ENCODE results near the gene TMEM154. TPM values are rescaled to one million over a fixed set of nuclear protein-coding genes. Genes with fewer than 3 reads are reported as not detected.

The TMEM154 gene
- total RNA-seq, 5 donors from 2014 or later (not counting 1 experiment from before 2014, with no cell fraction given), result 19.3 to 28.5 (median 24.6) TPM

DNA sequence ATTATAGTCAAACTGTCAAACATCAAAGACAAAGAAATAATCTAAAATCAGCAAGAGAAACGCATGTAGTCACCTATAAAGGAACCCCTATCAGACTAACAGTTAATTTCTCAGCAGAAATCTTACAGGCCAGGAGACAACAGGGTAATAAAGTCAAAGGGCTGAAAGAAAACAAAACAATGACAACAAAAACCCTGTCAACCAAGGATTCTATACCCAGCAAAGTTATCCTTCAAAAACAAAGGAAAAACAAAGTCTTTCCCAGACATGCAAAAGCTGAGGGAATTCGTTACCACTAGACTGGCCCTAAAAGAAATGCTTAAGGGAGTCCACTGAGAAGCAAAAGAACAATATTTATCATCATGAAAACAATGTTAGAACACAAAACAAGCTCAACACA lies 22.1 kb downstream of the TMEM154 start:
- CTCF ChIA-PET, result interaction anchor here (0.6 to 1.9 kb wide), 3 partner anchors 12 to 156 kb away, joined by 3 to 5 read pairs (median 4); no protein-coding TSS in a partner anchor
- Mint-ChIP-seq H3K27ac (no peak overlapping the region), H3K4me3 (no peak overlapping the region), H3K9me3 (peaks cover 7 to 36% (median 21%) of the 10 kb centered on the region in 3 donors), H3K27me3 (no peaks in the 10 kb centered on the region), H3K4me1 (peaks cover 18 to 32% (median 28%) of the 10 kb centered on the region in 3 donors), H3K36me3 (peaks cover 64% of the 10 kb centered on the region)
- DNase-seq (no peak), ATAC-seq (replicated peaks in 1 of 4) (no peak)
- H3K9me3 ChIP-seq, result peaks cover 5% of the 10 kb centered on the region
- POLR2A ChIA-PET, result no interaction called here
- WGBS (ENCODE audit: insufficient coverage), result 73% methylated on average over 2 of the region's 2 CpGs
- no peaks in the 10 kb centered on the region for H3K36me3 ChIP-seq (ENCODE audit: control insufficient read depth in 2 of 2, extremely low read depth in 1 of 2, insufficient read depth in 1 of 2, low read length in 1 of 2)
- no peak overlapping the region for H3K4me3 ChIP-seq (ENCODE audit: control insufficient read depth in 1 of 2, extremely low read depth in 1 of 2, low read length in 1 of 2)
- no peaks in the 10 kb centered on the region for H3K27me3 ChIP-seq (replicated peaks in 1 of 2; ENCODE audit: control insufficient read depth in 2 of 2, extremely low read depth in 1 of 2, insufficient read depth in 2 of 2, low read length in 1 of 2)
- H3K27ac ChIP-seq (ENCODE audit: low read length), result no peak overlapping the region
- H3K4me1 ChIP-seq (ENCODE audit: control insufficient read depth in 1 of 2, extremely low read depth in 1 of 2, insufficient read depth in 2 of 2, low read length in 2 of 2), result peaks cover 10 to 12% of the 10 kb centered on the region in 2 experiments

DNA sequence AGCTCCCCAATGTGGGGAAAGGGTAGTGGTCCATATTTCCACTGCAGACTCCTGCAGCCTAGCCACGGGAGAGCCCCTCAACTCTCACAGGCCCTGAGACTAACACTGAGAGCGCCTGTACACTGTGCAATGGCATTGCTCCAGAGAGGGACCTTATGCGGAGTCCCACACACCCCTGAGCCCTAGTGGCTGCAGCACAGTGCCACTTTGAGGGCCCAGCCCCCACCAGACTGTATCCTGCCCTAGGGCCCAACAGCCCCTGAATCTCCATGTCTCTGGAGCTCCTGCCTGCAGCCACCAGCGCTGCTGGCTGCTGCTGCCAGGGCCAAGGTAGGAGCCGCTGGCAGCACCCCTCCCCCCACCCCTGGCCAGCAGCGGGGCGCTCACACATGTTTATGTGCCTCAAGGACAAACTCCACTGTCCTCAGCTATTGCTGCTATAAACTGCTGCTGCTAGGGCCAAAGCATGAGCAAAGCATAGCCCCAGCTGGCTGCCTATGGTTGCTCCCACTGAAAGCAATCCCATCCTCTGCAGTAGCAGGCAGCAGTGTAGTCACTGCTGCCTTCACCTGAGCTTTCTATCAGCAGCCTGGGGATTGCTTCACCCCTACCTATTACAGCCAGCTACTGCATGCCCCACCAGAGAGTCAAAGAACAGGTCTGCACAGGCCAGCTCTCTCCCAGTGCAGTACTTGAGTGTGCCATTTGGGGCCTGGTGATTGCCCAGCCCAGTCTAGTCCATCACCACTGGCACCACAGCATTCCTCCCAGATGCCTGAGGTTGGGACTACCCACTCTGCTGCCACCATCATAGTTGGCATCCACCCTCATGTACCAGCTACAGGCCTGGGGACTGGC lies 24.3 kb downstream of the TMEM154 start:
- H3K27me3 ChIP-seq (replicated peaks in 1 of 2; ENCODE audit: control insufficient read depth in 2 of 2, extremely low read depth in 1 of 2, insufficient read depth in 2 of 2, low read length in 1 of 2), result no peaks in the 10 kb centered on the region
- peaks cover 68% of the 10 kb centered on the region for H3K36me3 Mint-ChIP-seq
- ChIA-PET CTCF (interaction anchor here (0.6 to 1.9 kb wide), 4 partner anchors 154 to 316 kb away, joined by 4 to 11 read pairs (median 4); no protein-coding TSS in a partner anchor), POLR2A (interaction anchor here in 1 of 2 donors (0.6 kb wide), 1 partner anchor 252 kb away, joined by 4 read pairs; no protein-coding TSS in a partner anchor)
- 88% methylated on average over 4 of the region's 7 CpGs for WGBS (ENCODE audit: insufficient coverage)
- peaks cover 0 to 5% of the 10 kb centered on the region in 2 donors for H3K36me3 ChIP-seq (ENCODE audit: control insufficient read depth in 2 of 2, extremely low read depth in 1 of 2, insufficient read depth in 1 of 2, low read length in 1 of 2)
- H3K9me3 Mint-ChIP-seq, result peaks cover 7 to 36% (median 21%) of the 10 kb centered on the region in 3 donors
- no peak overlapping the region for H3K27ac Mint-ChIP-seq
- H3K4me1 Mint-ChIP-seq, result peaks cover 7 to 11% (median 10%) of the 10 kb centered on the region in 3 donors
- H3K9me3 ChIP-seq, result peaks cover 5% of the 10 kb centered on the region
- H3K4me3 Mint-ChIP-seq, result no peak overlapping the region
- no peak overlapping the region for H3K4me3 ChIP-seq (ENCODE audit: control insufficient read depth in 1 of 2, extremely low read depth in 1 of 2, low read length in 1 of 2)
- H3K4me1 ChIP-seq (ENCODE audit: control insufficient read depth in 1 of 2, extremely low read depth in 1 of 2, insufficient read depth in 2 of 2, low read length in 2 of 2), result peaks cover 0 to 5% of the 10 kb centered on the region in 2 experiments
- H3K27me3 Mint-ChIP-seq, result no peaks in the 10 kb centered on the region
- no peak for ATAC-seq (replicated peaks in 1 of 4)
- no peak for DNase-seq
- no peak overlapping the region for H3K27ac ChIP-seq (ENCODE audit: low read length)

DNA sequence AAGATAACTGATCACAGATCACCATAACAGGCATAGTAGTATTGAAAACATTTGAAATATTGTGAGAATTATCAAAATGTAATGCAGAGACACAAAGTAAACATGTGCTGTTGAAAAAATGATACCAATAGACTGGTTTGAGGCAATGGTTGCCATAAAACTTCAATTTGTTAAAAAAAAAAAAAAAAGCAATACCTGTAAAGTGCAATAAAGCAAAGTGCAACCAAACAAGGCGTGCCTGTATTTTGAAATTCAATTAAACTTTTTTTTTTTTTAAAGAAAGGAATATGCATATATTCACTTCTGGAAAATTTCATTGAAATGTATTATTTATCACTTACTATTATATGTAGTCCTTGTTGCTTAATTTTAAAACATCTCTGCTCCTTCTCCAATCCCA lies 27.7 kb downstream of the TMEM154 start:
- H3K27ac ChIP-seq (ENCODE audit: low read length), result no peak overlapping the region
- Mint-ChIP-seq H3K27ac (no peak overlapping the region), H3K4me1 (peaks cover 7 to 10% (median 9%) of the 10 kb centered on the region in 3 donors), H3K27me3 (no peaks in the 10 kb centered on the region), H3K4me3 (no peak overlapping the region), H3K9me3 (peaks cover 3 to 10% (median 4%) of the 10 kb centered on the region in 3 donors), H3K36me3 (peaks cover 58% of the 10 kb centered on the region)
- no peak for DNase-seq
- H3K4me1 ChIP-seq (ENCODE audit: control insufficient read depth in 1 of 2, extremely low read depth in 1 of 2, insufficient read depth in 2 of 2, low read length in 2 of 2), result peaks cover 0 to 5% of the 10 kb centered on the region in 2 experiments
- H3K9me3 ChIP-seq, result no peaks in the 10 kb centered on the region
- no peak overlapping the region for H3K4me3 ChIP-seq (ENCODE audit: control insufficient read depth in 1 of 2, extremely low read depth in 1 of 2, low read length in 1 of 2)
- ChIA-PET CTCF (no interaction called here), POLR2A (no interaction called here)
- no CpG with 5 or more reads among the region's 1 CpG for WGBS (ENCODE audit: insufficient coverage)
- no peaks in the 10 kb centered on the region for H3K27me3 ChIP-seq (replicated peaks in 1 of 2; ENCODE audit: control insufficient read depth in 2 of 2, extremely low read depth in 1 of 2, insufficient read depth in 2 of 2, low read length in 1 of 2)
- no peak for ATAC-seq (replicated peaks in 1 of 4)
- H3K36me3 ChIP-seq (ENCODE audit: control insufficient read depth in 2 of 2, extremely low read depth in 1 of 2, insufficient read depth in 1 of 2, low read length in 1 of 2), result peaks cover 0 to 12% of the 10 kb centered on the region in 2 donors

DNA sequence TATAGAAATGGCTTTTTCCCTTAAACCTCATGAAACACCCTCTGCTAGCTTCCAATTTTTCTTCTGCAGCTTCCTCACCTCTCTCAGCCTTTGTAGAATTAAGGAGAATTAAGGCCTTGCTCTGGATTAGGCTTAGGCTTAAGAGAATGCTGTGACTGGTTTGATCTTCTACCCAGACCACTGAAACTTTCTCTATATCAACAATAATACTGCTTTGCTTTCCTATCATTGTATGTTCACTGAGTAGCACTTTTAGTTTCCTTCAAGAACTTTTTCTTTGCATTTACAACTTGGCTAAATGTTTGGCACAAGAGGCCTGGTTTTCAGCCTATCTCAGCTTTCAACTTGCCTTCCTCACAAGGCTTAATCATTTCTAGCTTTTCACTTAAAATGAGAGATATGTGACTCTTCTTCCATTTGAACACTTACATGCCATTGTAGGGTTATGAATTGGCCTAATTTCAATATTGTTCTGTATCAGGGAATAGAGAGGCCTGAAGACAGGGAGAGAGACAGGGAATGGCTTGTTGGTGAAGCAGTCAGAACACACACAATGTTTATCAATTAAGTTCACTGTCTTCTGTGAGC lies 28.2 kb downstream of the TMEM154 start:
- Mint-ChIP-seq H3K9me3 (peaks cover 0 to 4% (median 4%) of the 10 kb centered on the region in 3 donors), H3K4me3 (no peak overlapping the region), H3K27ac (no peak overlapping the region), H3K27me3 (no peaks in the 10 kb centered on the region), H3K4me1 (peaks cover 7 to 9% (median 7%) of the 10 kb centered on the region in 3 donors), H3K36me3 (peaks cover 58% of the 10 kb centered on the region)
- Histone ChIP-seq H3K9me3 (no peaks in the 10 kb centered on the region), H3K4me3 (ENCODE audit: control insufficient read depth in 1 of 2, extremely low read depth in 1 of 2, low read length in 1 of 2) (no peak overlapping the region), H3K36me3 (ENCODE audit: control insufficient read depth in 2 of 2, extremely low read depth in 1 of 2, insufficient read depth in 1 of 2, low read length in 1 of 2) (peaks cover 0 to 15% of the 10 kb centered on the region in 2 donors), H3K27ac (ENCODE audit: low read length) (no peak overlapping the region), H3K4me1 (ENCODE audit: control insufficient read depth in 1 of 2, extremely low read depth in 1 of 2, insufficient read depth in 2 of 2, low read length in 2 of 2) (peaks cover 0 to 5% of the 10 kb centered on the region in 2 experiments), H3K27me3 (replicated peaks in 1 of 2; ENCODE audit: control insufficient read depth in 2 of 2, extremely low read depth in 1 of 2, insufficient read depth in 2 of 2, low read length in 1 of 2) (no peaks in the 10 kb centered on the region)
- ChIA-PET CTCF (no interaction called here), POLR2A (interaction anchor here in 1 of 2 donors (0.6 kb wide), 1 partner anchor 639 kb away, joined by 3 read pairs; no protein-coding TSS in a partner anchor)
- DNase-seq (no peak), ATAC-seq (replicated peaks in 1 of 4) (no peak)

DNA sequence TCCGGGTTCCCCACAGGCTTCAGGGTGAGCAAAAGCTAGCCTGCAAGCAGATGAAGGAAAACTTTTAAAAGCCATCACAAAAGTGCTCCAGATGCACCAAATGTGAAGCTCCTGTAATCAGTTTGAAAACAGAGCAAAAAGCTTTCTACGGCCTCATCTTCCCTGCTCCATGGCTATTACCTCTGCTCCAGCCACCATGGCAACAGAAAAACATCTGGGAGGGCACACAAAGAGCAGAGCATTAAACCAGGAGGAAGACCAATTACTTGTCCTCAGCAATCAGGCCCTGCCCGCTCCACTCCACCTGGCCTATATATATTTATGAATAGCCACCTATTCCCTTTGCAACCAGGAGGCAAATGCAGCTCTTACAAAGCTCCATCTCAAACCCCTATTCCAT lies 33.6 kb downstream of the TMEM154 start:
- DNase-seq (no peak), ATAC-seq (replicated peaks in 1 of 4) (no peak)
- Mint-ChIP-seq H3K9me3 (no peaks in the 10 kb centered on the region), H3K27me3 (no peaks in the 10 kb centered on the region), H3K4me1 (peaks cover 0 to 27% (median 25%) of the 10 kb centered on the region in 3 donors), H3K36me3 (peaks cover 37% of the 10 kb centered on the region), H3K4me3 (no peak overlapping the region), H3K27ac (no peak overlapping the region)
- no peak overlapping the region for H3K27ac ChIP-seq (ENCODE audit: low read length)
- peaks cover 3 to 12% of the 10 kb centered on the region in 2 experiments for H3K4me1 ChIP-seq (ENCODE audit: control insufficient read depth in 1 of 2, extremely low read depth in 1 of 2, insufficient read depth in 2 of 2, low read length in 2 of 2)
- H3K36me3 ChIP-seq (ENCODE audit: control insufficient read depth in 2 of 2, extremely low read depth in 1 of 2, insufficient read depth in 1 of 2, low read length in 1 of 2), result peaks cover 3 to 16% of the 10 kb centered on the region in 2 donors
- no peak overlapping the region for H3K4me3 ChIP-seq (ENCODE audit: control insufficient read depth in 1 of 2, extremely low read depth in 1 of 2, low read length in 1 of 2)
- 92% methylated on average over 2 of the region's 3 CpGs for WGBS (ENCODE audit: insufficient coverage)
- ChIA-PET POLR2A (no interaction called here), CTCF (interaction anchor here (0.5 to 2.3 kb wide), 4 partner anchors 144 to 1167 kb away, joined by 3 to 8 read pairs (median 4); no protein-coding TSS in a partner anchor)
- no peaks in the 10 kb centered on the region for H3K27me3 ChIP-seq (replicated peaks in 1 of 2; ENCODE audit: control insufficient read depth in 2 of 2, extremely low read depth in 1 of 2, insufficient read depth in 2 of 2, low read length in 1 of 2)
- H3K9me3 ChIP-seq, result no peaks in the 10 kb centered on the region

DNA sequence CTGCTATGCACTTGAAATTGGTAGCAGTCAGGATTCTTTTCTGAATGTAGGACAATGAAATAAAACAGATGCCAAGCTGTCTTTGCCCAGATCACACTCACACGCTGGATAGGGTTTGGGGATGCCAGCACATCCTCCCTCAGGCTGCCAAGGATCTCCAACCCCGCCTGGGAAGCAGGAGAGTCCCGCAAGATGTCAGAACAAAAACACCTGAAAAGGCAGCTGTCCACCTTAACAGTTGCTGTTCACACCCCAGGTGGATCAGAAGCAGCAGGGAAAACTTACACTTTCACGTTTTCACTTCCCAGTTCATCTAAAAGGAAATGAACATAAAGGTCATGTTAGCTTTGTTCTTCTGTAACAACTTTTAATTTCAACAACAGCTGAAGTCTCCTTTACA lies 35.7 kb downstream of the TMEM154 start:
- DNase-seq (no peak), ATAC-seq (replicated peaks in 1 of 4) (no peak)
- Mint-ChIP-seq H3K27ac (peak overlapping the region; percentile 69 to 84), H3K4me1 (peaks cover 0 to 29% (median 25%) of the 10 kb centered on the region in 3 donors), H3K36me3 (peaks cover 33% of the 10 kb centered on the region), H3K9me3 (no peaks in the 10 kb centered on the region), H3K27me3 (no peaks in the 10 kb centered on the region), H3K4me3 (no peak overlapping the region)
- Histone ChIP-seq H3K36me3 (ENCODE audit: control insufficient read depth in 2 of 2, extremely low read depth in 1 of 2, insufficient read depth in 1 of 2, low read length in 1 of 2) (peaks cover 3 to 23% of the 10 kb centered on the region in 2 donors), H3K4me3 (ENCODE audit: control insufficient read depth in 1 of 2, extremely low read depth in 1 of 2, low read length in 1 of 2) (no peak overlapping the region), H3K27me3 (replicated peaks in 1 of 2; ENCODE audit: control insufficient read depth in 2 of 2, extremely low read depth in 1 of 2, insufficient read depth in 2 of 2, low read length in 1 of 2) (no peaks in the 10 kb centered on the region), H3K9me3 (no peaks in the 10 kb centered on the region), H3K27ac (ENCODE audit: low read length) (peak overlapping the region; percentile 52), H3K4me1 (ENCODE audit: control insufficient read depth in 1 of 2, extremely low read depth in 1 of 2, insufficient read depth in 2 of 2, low read length in 2 of 2) (peaks cover 3 to 12% of the 10 kb centered on the region in 2 experiments)
- WGBS (ENCODE audit: insufficient coverage), result 95% methylated on average over 3 of the region's 4 CpGs
- ChIA-PET POLR2A (no interaction called here), CTCF (interaction anchor here (0.6 to 8.4 kb wide), 5 partner anchors 76 to 998 kb away, joined by 3 to 204 read pairs (median 4); no protein-coding TSS in a partner anchor)
